ENCODE results near the gene TMEM175. TPM values are rescaled to one million over a fixed set of nuclear protein-coding genes. Genes with fewer than 3 reads are reported as not detected.

TMEM175 gene
- total RNA-seq, 1 experiment from 2014 or later, result 15.1 TPM

- Histone ChIP-seq H3K36me3 (ENCODE audit: insufficient read depth, low read length) (no peaks in the 10 kb centered on the region), H3K9ac (ENCODE audit: low read length) (no peak overlapping the region), H2AFZ (ENCODE audit: low read length) (no peak overlapping the region), H3K4me1 (ENCODE audit: low read length) (peaks cover 5% of the 10 kb centered on the region), H3K4me2 (ENCODE audit: low read depth, low read length, poor library complexity, severe bottlenecking) (no peak overlapping the region), H3K27ac (ENCODE audit: low read length) (no peak overlapping the region), H3K4me3 (ENCODE audit: low read length) (no peak overlapping the region), H4K20me1 (ENCODE audit: insufficient read depth, low read depth, low read length) (peaks cover 10% of the 10 kb centered on the region; the same call in 1 of the 2 replicates), H3K9me2 (replicated peaks; ENCODE audit: insufficient read depth, low read length) (no peaks in the 10 kb centered on the region), H3K9me3 (ENCODE audit: low read length) (no peaks in the 10 kb centered on the region), H3K79me2 (ENCODE audit: low read length) (no peaks in the 10 kb centered on the region), H3K27me3 (ENCODE audit: low read length) (no peaks in the 10 kb centered on the region)
- DNase-seq, result no peak
Observed at GRCh38 chr4:967113-968104, 35.1 kb downstream of the TMEM175 start.

- Histone ChIP-seq H3K9me2 (replicated peaks; ENCODE audit: insufficient read depth, low read length) (no peaks in the 10 kb centered on the region), H3K4me2 (ENCODE audit: low read depth, low read length, poor library complexity, severe bottlenecking) (no peak overlapping the region), H3K9ac (ENCODE audit: low read length) (no peak overlapping the region), H3K27me3 (ENCODE audit: low read length) (no peaks in the 10 kb centered on the region), H3K79me2 (ENCODE audit: low read length) (no peaks in the 10 kb centered on the region), H3K4me1 (ENCODE audit: low read length) (peaks cover 10% of the 10 kb centered on the region), H2AFZ (ENCODE audit: low read length) (no peak overlapping the region), H4K20me1 (ENCODE audit: insufficient read depth, low read depth, low read length) (peaks cover 12% of the 10 kb centered on the region; the same call in 1 of the 2 replicates), H3K4me3 (ENCODE audit: low read length) (no peak overlapping the region), H3K36me3 (ENCODE audit: insufficient read depth, low read length) (no peaks in the 10 kb centered on the region), H3K27ac (ENCODE audit: low read length) (no peak overlapping the region), H3K9me3 (ENCODE audit: low read length) (no peaks in the 10 kb centered on the region)
- DNase-seq, result no peak
Observed at GRCh38 chr4:968221-968620, 36.0 kb downstream of the TMEM175 start.

GRCh38 chr4:968621-969394 lies 36.5 kb downstream of the TMEM175 start:
- Histone ChIP-seq H3K9ac (ENCODE audit: low read length) (no peak overlapping the region), H3K9me3 (ENCODE audit: low read length) (no peaks in the 10 kb centered on the region), H3K4me3 (ENCODE audit: low read length) (no peak overlapping the region), H3K4me2 (ENCODE audit: low read depth, low read length, poor library complexity, severe bottlenecking) (no peak overlapping the region), H3K79me2 (ENCODE audit: low read length) (no peaks in the 10 kb centered on the region), H3K36me3 (ENCODE audit: insufficient read depth, low read length) (no peaks in the 10 kb centered on the region), H2AFZ (ENCODE audit: low read length) (no peak overlapping the region), H4K20me1 (ENCODE audit: insufficient read depth, low read depth, low read length) (peaks cover 12% of the 10 kb centered on the region; the same call in 1 of the 2 replicates), H3K4me1 (ENCODE audit: low read length) (peaks cover 10% of the 10 kb centered on the region), H3K27me3 (ENCODE audit: low read length) (no peaks in the 10 kb centered on the region), H3K27ac (ENCODE audit: low read length) (no peak overlapping the region), H3K9me2 (replicated peaks; ENCODE audit: insufficient read depth, low read length) (no peaks in the 10 kb centered on the region)
- no peak for DNase-seq

GRCh38 chr4:970046-970745 lies 37.9 kb downstream of the TMEM175 start:
- no peaks in the 10 kb centered on the region for H3K36me3 ChIP-seq (ENCODE audit: insufficient read depth, low read length)
- H4K20me1 ChIP-seq (ENCODE audit: insufficient read depth, low read depth, low read length), result peaks cover 12% of the 10 kb centered on the region; the same call in 1 of the 2 replicates
- no peak overlapping the region for H3K27ac ChIP-seq (ENCODE audit: low read length)
- H2AFZ ChIP-seq (ENCODE audit: low read length), result no peak overlapping the region
- H3K4me1 ChIP-seq (ENCODE audit: low read length), result peaks cover 10% of the 10 kb centered on the region
- no peak overlapping the region for H3K9ac ChIP-seq (ENCODE audit: low read length)
- DNase-seq, result no peak
- H3K79me2 ChIP-seq (ENCODE audit: low read length), result no peaks in the 10 kb centered on the region
- H3K9me2 ChIP-seq (replicated peaks; ENCODE audit: insufficient read depth, low read length), result no peaks in the 10 kb centered on the region
- no peak overlapping the region for H3K4me2 ChIP-seq (ENCODE audit: low read depth, low read length, poor library complexity, severe bottlenecking)
- H3K4me3 ChIP-seq (ENCODE audit: low read length), result no peak overlapping the region
- no peaks in the 10 kb centered on the region for H3K9me3 ChIP-seq (ENCODE audit: low read length)
- H3K27me3 ChIP-seq (ENCODE audit: low read length), result no peaks in the 10 kb centered on the region

- no peak overlapping the region for H3K4me2 ChIP-seq (ENCODE audit: low read depth, low read length, poor library complexity, severe bottlenecking)
- H3K9ac ChIP-seq (ENCODE audit: low read length), result no peak overlapping the region
- H2AFZ ChIP-seq (ENCODE audit: low read length), result no peak overlapping the region
- H3K4me1 ChIP-seq (ENCODE audit: low read length), result peaks cover 10% of the 10 kb centered on the region
- no peak for DNase-seq
- no peaks in the 10 kb centered on the region for H3K27me3 ChIP-seq (ENCODE audit: low read length)
- H3K4me3 ChIP-seq (ENCODE audit: low read length), result no peak overlapping the region
- H3K9me3 ChIP-seq (ENCODE audit: low read length), result no peaks in the 10 kb centered on the region
- H3K9me2 ChIP-seq (replicated peaks; ENCODE audit: insufficient read depth, low read length), result no peaks in the 10 kb centered on the region
- no peaks in the 10 kb centered on the region for H3K36me3 ChIP-seq (ENCODE audit: insufficient read depth, low read length)
- peaks cover 12% of the 10 kb centered on the region; the same call in 1 of the 2 replicates for H4K20me1 ChIP-seq (ENCODE audit: insufficient read depth, low read depth, low read length)
- no peaks in the 10 kb centered on the region for H3K79me2 ChIP-seq (ENCODE audit: low read length)
- H3K27ac ChIP-seq (ENCODE audit: low read length), result no peak overlapping the region
Observed at GRCh38 chr4:970854-971520, 38.7 kb downstream of the TMEM175 start.

GRCh38 chr4:971666-972500 lies 39.6 kb downstream of the TMEM175 start:
- Histone ChIP-seq H3K27me3 (ENCODE audit: low read length) (no peaks in the 10 kb centered on the region), H3K79me2 (ENCODE audit: low read length) (no peaks in the 10 kb centered on the region), H3K4me1 (ENCODE audit: low read length) (peaks cover 10% of the 10 kb centered on the region), H3K36me3 (ENCODE audit: insufficient read depth, low read length) (no peaks in the 10 kb centered on the region), H3K9me2 (replicated peaks; ENCODE audit: insufficient read depth, low read length) (no peaks in the 10 kb centered on the region), H4K20me1 (ENCODE audit: insufficient read depth, low read depth, low read length) (peaks cover 12% of the 10 kb centered on the region; the same call in 1 of the 2 replicates), H3K9me3 (ENCODE audit: low read length) (no peaks in the 10 kb centered on the region), H2AFZ (ENCODE audit: low read length) (no peak overlapping the region), H3K4me3 (ENCODE audit: low read length) (peak overlapping the region; percentile 96), H3K4me2 (ENCODE audit: low read depth, low read length, poor library complexity, severe bottlenecking) (peak overlapping the region; percentile 97), H3K9ac (ENCODE audit: low read length) (peak overlapping the region; percentile 80), H3K27ac (ENCODE audit: low read length) (no peak overlapping the region)
- no peak for DNase-seq
